ENCODE measurements around the gene OARD1.
A peak's percentile ranks its signal among the peaks of the same experiment; 100 is the strongest.

Gene OARD1

DNA sequence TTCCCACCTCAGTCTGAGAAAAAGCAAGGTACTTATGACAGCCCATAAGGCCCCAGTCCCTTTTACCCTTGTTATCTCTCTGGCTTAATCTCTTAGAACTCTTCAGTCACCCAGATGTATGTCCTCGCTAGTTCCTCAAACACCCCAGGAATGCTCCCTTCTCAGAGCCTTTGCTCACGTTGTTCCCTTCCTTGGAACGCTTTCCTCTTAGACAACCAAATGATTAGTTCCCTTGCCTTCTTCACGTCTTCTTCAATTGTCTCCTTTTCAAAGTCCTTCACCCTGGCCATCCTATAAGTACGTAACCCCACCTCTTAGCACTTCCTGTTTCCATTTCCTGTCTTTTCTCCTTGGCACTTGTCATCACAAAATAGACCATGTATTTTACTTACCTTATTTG, 20.3 kb downstream of the OARD1 start:
- H3K27ac ChIP-seq: peak overlapping the region in 1 of 21 experiments; percentile 42
- H3K4me3 ChIP-seq: no peak overlapping the region

GRCh38 chr6:41050536-41050935, 21.6 kb downstream of the OARD1 start:
- H3K4me3 ChIP-seq: no peak overlapping the region
- no peak overlapping the region for H3K27ac ChIP-seq

DNA sequence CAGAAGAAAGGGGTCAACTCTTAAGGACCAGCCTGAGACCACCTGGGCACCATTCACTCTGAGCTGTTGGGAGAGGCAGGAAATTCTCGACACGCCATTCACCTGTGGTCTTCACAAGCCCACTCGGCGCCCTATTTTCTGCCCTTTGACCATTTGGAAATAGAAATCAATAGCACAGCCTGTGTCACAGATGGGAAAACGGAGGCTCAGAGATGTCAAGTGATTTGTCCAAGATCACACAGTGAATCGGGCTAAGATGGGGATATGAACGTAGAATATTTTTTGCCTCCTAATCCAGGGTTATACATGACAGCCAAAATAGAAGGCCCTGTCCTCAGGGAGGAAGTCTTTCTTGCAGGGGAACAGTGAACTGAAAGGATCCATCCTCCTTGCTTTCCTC, 22.2 kb downstream of the OARD1 start:
- Histone ChIP-seq H3K27ac (no peak overlapping the region), H3K4me3 (no peak overlapping the region)

GRCh38 chr6:41049521-41049920, 22.6 kb downstream of the OARD1 start:
- Histone ChIP-seq H3K27ac (no peak overlapping the region), H3K4me3 (no peak overlapping the region)

- no peak overlapping the region for H3K27ac ChIP-seq
- no peak overlapping the region for H3K4me3 ChIP-seq
These were observed 24.1 kb downstream of the OARD1 start for GRCh38 chr6:41047745-41048732.

DNA sequence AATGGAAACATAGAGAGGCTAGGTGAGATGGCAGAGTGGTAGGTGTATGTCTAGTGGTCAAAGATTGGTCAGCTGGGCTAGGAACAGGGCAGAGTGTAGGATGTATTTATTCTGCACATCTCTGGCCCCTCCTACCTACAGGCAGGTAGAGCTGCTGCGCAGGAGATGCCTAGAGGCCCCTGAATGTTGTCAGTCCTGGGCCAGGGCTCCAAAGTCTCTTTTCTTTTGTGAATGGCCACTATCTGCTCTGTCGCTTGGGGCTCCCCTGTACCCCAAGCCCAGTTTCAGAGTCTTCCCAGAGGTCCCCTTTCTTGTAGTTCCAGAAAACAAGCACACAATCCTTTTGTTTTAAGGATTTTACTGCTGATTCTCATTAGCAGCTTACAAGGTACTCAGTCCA, 24.9 kb downstream of the OARD1 start:
- Histone ChIP-seq H3K27ac (no peak overlapping the region), H3K4me3 (no peak overlapping the region)

- Histone ChIP-seq H3K4me3 (no peak overlapping the region), H3K27ac (no peak overlapping the region)
These were observed 26.1 kb downstream of the OARD1 start for GRCh38 chr6:41046084-41046483.

GRCh38 chr6:41045664-41046063, 26.5 kb downstream of the OARD1 start:
- H3K4me3 ChIP-seq: no peak overlapping the region
- H3K27ac ChIP-seq: no peak overlapping the region

- Histone ChIP-seq H3K4me3 (no peak overlapping the region), H3K27ac (no peak overlapping the region)
These were observed 29.0 kb downstream of the OARD1 start for GRCh38 chr6:41043151-41043550.

DNA sequence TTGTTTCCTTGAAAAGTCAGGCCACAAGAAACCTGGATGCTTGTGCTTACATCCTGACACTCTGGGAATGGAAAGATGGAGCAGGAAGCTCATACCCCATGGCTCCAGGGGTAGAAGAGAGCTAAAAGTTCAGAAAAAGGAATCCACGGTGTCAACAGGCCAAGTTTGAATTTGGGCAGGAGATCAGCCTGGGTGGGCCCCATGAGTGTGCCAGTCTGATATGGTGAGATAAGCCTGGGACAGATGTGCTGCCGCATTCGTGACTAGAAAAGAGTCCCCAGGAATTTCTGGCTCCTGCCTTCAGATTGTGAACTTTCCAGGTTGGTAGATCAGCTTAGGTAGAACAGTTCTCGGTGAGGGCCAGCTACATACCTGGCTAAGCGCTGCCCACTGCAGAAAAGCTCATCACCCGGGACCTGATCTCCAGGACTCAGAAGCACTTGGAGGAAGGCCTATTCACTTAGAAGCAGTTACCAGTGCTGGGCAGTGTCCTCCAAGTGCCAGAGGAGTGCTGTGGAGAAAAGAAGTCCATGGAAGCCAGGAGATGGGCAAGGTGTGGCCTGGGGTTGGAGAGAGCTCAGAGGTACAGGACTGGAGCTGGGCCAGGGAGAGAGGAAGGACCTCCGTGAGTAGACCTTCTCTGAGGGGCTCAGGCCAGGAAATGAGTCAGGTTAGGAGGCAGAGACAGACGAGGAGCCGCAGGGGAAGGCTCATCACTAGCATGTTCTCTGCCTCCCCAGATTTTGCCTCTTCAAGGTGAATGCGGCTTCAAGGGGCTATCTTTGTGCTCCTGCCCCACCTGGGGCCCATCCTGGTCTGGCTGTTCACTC, 29.7 kb downstream of the OARD1 start, which contains the start of gene TSPO2:
TSS of gene TSPO2 (plus strand) at position 242 of the 830 bp plus-strand sequence. CDS start at position 761, 519 bp downstream.
- Histone ChIP-seq H3K4me3 (no peak within 1 kb of the TSS), H3K27ac (no peak within 1 kb of the TSS)

- Histone ChIP-seq H3K27ac (no peak overlapping the region), H3K4me3 (no peak overlapping the region)
These were observed 31.1 kb downstream of the OARD1 start for GRCh38 chr6:41040940-41041536.

GRCh38 chr6:41040101-41040939, 31.8 kb downstream of the OARD1 start:
- H3K4me3 ChIP-seq: no peak overlapping the region

GRCh38 chr6:41039060-41039998, 32.8 kb downstream of the OARD1 start, which contains the start of gene UNC5CL:
TSS of gene UNC5CL (minus strand) at chr6:41039221. CDS start at chr6:41035074, 4,147 bp downstream.
- H3K4me3 ChIP-seq: no peak within 1 kb of the TSS
- H3K27ac ChIP-seq: no peak within 1 kb of the TSS

More at GRCh38 chr6:41040101-41040939, 31.8 kb downstream of the OARD1 start:
- no peak overlapping the region for H3K27ac ChIP-seq

- Histone ChIP-seq H3K4me3 (no peak overlapping the region), H3K27ac (no peak overlapping the region)
These were observed 34.0 kb downstream of the OARD1 start for GRCh38 chr6:41038205-41038604.

GRCh38 chr6:41037107-41037900, 34.9 kb downstream of the OARD1 start:
- Histone ChIP-seq H3K4me3 (no peak overlapping the region), H3K27ac (peak overlapping the region in 3 of 21 experiments; percentile 13 to 65 (median 18))

DNA sequence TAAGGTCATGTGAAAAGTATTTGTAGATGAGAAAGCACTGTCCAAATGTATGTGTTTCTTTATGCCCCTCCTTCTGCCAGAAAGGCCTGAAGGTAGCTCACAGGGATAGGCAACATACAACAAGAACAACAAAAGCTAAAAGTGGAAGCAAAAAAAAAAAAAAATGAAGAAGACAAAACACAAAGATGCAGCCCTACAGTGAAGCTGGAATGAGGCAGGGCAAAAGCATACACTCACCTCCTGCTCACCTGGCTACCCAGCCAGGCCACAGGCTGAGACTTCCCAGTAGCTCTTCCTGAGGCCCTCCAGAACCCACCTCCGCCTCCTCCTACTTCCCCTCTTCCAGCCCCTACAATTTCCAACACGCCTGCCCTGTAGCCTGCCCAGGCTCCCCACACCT, 35.6 kb downstream of the OARD1 start:
- Histone ChIP-seq H3K4me3 (no peak overlapping the region), H3K27ac (peak overlapping the region in 2 of 21 experiments; percentile 18 to 65)

GRCh38 chr6:41036186-41036585, 36.0 kb downstream of the OARD1 start:
- Histone ChIP-seq H3K27ac (peak overlapping the region in 1 of 21 experiments; percentile 65), H3K4me3 (no peak overlapping the region)
